ENCODE data around the gene HIPK3.
"Not testable (repeated sequence)": the region's sequence is repeated elsewhere in the genome, so short reads cannot be mapped to it uniquely, and the experiment has no call there.

Gene HIPK3

DNA sequence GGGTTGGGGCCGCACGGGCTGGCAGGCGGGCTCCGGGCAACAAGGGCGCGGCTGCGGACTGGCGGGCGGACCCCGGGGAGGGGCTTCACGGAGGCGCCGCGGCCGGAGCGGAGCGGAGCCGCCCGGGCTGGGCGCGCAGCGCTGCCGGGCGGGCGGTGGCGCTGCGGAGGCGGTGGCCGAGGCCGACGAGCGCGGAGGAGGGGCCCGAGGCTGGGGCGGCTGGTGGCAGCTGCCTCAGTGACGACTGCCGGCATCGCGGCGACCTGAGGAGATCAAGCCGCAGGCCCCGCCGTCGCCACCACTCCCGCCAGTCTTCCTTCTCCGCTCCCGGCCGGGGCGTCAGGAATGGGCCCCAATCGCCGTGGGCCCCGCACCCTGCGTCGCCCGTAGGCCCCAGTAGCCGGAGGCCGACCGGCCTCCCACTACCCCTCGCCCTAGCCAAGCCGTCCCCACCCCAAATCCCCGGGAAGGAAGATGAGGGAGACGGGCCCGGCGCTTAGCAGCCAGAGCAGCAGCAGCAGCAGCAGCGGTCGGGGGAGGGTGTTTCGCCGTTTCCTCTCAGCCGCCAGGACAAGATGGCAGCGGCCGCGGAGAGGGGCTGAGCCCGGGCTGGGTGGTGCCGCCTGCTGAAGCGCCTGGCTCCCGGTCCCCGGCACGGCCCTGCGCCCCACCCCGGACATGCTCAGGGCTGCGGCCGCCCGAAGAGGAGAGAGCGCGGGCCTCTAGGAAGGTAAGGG lies at the start of gene HIPK3:
TSS of gene HIPK3 (plus strand) at position 222 of the 737 bp plus-strand sequence.
- DNase-seq (ENCODE audit: low read depth in 2 of 2): peak; percentile 61 to 70

DNA sequence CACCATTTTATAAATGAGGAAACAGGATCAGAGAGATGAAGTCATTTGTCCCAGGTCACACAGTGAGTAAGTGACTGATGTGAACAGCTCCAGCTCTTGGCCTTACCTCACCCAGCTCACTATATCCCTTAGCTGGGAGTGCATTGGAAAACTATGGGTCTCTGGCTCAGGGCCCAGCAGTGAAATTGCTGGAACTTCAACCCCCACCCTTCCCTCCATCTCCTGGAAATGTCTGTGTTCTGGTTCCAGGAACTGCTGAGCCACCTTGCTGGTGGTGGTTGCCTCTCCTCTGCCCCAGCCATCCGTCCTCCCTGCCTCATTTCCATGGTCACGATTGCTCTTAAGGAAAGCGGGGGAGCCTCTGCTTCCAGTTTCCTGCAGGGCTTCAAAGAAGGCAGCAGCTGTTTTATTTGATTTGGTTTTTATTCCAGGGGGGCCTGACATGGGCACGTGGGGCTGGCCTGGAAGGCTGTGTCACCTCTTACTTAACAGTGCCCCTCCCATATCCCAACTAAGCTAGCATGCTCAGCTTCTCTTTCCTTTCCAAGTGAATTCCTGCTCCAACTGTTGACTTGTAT lies 49.7 kb upstream of the HIPK3 start:
- no peak for DNase-seq (ENCODE audit: low read depth in 2 of 2)

DNA sequence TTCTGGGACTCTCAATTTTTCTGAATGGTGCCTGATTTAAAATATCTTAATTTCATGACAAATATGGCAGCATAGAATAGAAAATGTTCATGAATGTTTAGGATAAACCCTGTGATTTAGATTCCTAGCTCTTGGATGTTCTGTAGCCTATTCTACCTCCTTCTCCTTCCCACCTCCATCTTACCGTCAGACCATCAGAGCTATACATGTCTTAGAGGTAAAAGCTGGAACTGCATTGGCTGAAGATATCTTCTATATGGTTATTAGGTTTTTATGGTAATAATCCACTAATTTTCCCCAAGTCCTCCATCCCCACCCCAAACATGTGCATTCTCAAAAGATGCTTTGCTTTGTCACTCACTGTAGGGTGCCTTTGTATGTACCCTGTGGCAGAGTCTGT lies 49.0 kb upstream of the HIPK3 start:
- DNase-seq (ENCODE audit: low read depth in 2 of 2): no peak

DNA sequence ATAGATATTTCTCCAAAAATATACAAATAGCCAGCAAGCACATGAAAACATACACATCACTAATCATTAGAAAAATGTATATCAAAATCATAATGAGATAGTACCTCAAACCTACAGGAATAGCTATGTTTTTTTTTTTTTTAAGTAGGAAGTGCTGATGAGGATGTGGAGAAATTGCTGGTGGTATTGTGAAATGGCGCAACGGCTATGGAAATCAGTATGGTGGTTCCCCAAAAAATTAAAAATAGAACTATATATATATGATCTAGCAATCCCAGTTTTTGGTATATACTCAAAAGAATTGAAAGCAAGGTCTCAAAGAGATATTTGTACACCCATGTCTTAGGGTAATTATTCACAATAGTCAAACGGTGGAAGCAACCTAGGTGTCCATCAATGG lies 46.0 kb upstream of the HIPK3 start:
- no peak for DNase-seq (ENCODE audit: low read depth in 2 of 2)

DNA sequence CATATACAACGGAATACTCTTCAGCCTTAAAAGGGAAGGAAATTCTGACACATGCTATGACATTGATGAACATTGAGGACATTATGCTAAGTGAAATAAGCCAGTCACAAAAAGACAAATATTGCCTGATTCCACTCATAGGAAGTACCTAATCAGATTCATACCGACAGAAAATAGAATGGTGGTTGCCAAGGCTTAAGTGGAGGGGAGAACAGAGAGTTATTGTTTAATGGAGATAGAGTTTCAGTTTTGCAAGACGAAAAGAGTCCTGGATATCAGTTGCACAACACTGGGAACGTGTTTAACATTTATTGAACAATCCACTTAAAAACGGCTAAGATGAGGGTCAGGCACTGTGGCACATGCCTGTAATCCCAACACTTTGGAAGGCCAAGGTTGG lies 45.6 kb upstream of the HIPK3 start:
- DNase-seq (ENCODE audit: low read depth in 2 of 2): no peak

DNA sequence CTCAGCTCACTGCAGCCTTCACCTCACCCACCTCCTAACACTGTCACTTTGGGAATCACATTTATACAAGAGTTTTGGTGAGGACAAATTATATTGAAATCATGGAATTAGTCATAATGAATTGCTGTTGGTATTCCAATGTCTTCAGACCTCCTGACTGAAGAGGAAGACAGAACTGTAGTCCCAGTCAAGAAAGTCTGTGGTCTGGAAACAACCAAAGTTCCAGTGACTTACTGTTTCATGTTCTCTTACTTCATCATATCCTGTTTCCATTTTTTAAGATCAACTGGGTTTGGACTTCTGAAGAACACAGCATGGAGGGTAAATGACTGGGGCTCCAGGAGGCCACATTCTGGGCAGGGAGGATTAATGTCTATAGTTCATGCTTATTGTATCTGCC lies 43.0 kb upstream of the HIPK3 start:
- DNase-seq (ENCODE audit: low read depth in 2 of 2): no peak

DNA sequence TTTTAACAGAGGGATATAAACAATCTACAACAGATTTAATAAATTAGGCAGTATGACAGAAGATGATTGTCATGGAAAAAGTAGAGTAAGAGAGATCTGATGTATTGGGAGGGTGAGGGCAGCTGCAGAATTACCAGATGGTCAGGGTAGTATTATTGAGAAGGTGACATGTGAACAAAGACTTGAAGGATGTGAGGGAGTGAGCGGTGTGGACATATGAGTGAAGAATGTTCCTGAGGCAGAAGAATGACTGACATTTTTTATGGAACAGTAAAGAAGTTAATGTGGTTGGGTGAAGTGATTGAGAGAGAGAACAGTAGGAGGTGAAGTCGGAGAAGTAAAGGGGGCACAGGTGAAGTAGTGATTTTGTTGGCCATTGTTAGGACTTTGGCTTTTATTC lies 42.4 kb upstream of the HIPK3 start:
- no peak for DNase-seq (ENCODE audit: low read depth in 2 of 2)

DNA sequence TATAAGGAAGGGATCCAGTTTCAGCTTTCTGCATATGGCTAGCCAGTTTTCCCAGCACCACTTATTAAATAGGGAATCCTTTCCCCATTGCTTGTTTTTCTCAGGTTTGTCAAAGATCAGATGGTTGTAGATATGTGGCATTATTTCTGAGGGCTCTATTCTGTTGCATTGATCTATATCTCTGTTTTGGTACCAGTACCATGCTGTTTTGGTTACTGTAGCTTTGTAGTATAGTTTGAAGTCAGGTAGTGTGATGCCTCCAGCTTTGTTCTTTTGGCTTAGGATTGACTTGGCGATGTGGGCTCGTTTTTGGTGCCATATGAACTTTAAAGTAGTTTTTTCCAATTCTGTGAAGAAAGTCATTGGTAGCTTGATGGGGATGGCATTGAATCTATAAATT lies 40.5 kb upstream of the HIPK3 start:
- not testable (repeated sequence) for DNase-seq (ENCODE audit: low read depth in 2 of 2)

DNA sequence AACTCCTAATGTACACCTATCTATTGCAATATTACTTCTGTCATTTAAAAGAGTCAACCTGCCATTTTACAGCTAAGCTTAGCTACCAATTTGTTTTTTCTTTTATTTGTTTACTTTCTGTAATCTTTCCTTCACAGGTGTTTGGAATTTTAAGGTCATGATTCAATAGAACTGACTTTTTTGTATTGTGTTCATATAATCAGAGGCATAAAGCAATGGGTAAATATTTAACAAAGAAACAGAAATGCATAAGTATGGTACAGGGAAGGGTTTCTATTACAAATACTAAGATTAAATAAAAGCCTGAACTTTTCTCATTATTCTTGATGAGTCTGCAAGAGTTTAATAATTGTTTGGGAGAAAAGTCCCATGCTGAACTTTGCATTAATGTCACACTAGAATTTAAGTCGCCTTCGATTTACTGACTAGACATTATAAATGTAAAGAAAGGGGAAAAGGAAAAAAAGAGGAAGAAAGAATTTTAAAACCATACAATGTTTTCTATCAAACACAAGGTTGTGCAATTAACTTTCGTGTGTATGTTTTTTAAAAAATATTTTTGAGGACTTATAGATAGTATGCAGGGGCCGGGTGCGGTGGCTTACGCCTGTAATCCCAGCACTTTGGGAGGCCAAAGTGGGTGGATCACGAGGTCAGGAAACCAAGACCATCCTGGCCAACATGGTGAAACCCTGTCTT lies 35.0 kb upstream of the HIPK3 start:
- no peak for DNase-seq (ENCODE audit: low read depth in 2 of 2)

DNA sequence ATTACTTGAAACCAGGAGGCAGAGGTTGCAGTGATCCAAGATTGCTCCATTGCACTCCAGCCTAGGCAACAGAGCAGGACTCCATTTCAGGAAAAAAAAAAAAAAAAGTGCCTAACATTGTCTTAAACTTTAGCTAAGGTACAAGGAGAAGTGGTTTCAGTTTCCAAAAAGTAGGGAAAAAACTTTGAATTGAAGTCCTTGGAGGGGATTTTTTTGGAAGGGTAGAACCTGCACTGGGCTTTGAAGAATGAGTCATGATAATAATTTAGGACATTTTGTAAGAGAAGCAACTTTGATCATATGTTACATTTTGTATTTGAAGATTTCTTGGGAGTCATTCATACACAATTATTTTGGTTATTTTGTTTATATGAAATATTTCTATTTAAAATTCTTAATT lies 31.8 kb upstream of the HIPK3 start:
- no peak for DNase-seq (ENCODE audit: low read depth in 2 of 2)

DNA sequence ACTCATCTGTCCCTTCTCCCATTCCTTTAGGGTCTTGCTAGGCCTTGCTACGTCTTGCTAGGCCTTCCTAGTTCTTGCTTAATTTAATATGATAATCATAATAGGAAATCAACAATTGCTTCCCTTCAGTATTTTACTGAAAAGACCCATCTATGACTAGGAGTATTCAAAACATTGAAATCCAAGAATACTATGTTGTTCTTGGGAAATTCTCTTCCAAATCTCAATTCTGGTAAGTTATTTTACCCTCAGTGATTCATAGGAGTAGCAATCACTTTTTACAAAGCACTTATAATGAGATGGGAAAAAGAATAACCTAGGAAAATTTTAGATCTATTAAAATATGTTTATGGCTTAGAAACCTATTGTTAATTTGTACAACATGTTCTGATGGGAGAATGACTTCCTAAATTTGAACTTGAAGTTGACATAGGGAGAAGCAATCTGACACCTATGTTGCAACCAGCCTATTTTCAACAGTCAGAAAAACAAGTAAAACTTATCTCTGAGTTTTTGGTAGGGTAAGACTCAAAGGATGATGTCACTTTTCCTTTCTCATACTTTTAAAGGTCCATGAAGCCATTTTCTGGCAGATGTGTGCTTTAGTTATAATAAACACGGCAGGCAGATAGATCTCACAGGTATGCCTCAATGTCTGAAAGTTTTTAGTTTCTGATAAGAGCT lies 29.5 kb upstream of the HIPK3 start:
- no peak for DNase-seq (ENCODE audit: low read depth in 2 of 2)

DNA sequence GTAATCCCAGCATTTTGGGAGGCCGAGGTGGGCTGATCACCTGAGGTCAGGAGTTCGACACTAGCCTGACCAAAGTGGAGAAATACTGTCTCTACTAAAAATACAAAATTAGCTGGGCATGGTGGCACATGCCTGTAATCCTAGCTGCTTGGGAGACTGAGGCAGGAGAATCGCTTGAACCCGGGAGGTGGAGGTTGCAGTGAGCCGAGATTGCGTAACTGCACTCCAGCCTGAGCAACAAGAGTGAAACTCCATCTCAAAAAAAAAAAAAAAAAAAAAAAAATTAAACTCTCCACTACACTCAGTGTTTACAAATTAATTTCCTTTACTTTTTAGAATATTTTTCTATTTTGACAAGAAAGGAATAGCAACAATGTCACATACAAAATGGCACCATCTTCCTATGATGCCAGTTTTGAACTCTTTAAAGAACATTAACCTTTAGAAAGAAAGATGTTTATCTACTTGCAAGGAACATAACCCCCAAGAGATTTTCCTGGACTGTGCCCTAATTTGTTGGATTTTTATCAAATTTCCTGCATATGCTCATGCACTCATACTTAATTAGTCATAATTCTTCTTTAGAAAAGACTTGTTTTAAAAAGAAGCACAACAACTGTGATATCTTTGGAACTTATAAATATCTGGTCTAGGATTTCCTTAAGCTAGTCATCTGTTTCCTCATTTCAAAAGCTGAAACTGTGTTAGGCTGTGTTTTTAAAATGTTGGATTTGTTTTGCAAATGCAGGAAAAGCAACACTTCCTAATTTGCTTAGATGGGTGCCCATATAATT lies 22.6 kb upstream of the HIPK3 start:
- DNase-seq (ENCODE audit: low read depth in 2 of 2): no peak

DNA sequence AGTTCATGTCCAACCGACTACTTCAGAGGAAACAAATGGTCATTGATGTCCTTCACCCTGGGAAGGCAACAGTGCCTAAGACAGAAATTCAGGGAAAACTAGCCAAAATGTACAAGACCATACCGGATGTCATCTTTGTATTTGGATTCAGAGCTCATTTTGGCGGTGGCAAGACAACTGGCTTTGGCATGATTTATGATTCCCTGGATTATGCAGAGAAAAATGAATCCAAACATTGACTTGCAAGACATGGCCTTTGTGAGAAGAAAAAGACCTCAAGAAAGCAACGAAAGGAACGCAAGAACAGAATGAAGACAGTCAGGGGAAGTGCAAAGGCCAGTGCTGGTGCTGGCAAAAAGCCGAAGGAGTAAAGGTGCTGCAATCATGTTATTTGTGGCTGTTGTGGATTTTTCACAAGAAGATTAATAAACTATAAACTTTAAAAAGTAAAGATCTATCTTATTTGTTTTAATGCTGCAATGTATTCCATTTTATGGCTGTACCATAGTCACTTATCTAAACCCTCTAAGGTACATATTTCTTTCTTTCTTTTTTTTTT lies 20.1 kb upstream of the HIPK3 start:
- no peak for DNase-seq (ENCODE audit: low read depth in 2 of 2)

DNA sequence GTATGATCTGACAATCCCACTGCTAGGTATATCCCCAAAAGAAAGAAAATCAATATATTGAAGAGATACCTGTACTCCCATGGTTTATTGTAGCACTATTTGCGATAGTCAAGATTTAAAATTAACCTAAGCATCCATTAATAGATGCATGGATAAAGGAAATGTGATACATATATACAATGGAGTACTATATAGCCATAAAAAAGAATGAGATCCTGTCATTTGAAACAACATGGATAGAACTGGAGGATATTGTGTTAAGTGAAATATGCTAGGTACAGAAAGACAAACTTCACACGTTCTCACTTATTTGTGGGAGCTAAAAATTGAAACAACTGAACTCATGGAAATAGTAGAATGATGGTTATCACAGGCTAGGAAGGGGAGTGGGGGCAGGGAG lies 14.6 kb upstream of the HIPK3 start:
- no peak for DNase-seq (ENCODE audit: low read depth in 2 of 2)

DNA sequence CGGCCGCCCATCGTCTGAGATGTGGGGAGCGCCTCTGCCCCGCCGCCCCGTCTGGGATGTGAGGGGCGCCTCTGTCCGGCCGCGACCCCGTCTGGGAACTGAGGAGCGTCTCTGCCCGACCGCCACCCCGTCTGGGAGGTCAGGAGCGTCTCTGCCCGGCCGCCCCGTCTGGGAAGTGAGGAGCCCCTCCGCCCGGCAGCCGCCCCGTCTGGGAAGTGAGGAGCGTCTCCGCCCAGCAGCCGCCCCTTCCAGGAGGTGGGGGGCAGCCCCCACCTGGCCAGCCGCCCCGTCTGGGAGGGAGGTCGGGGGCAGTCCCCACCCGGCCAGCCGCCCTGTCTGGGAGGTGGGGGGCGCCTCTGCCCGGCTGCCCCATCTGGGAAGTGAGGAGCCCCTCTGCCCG lies 13.5 kb upstream of the HIPK3 start:
- DNase-seq (ENCODE audit: low read depth in 2 of 2): not testable (repeated sequence)

DNA sequence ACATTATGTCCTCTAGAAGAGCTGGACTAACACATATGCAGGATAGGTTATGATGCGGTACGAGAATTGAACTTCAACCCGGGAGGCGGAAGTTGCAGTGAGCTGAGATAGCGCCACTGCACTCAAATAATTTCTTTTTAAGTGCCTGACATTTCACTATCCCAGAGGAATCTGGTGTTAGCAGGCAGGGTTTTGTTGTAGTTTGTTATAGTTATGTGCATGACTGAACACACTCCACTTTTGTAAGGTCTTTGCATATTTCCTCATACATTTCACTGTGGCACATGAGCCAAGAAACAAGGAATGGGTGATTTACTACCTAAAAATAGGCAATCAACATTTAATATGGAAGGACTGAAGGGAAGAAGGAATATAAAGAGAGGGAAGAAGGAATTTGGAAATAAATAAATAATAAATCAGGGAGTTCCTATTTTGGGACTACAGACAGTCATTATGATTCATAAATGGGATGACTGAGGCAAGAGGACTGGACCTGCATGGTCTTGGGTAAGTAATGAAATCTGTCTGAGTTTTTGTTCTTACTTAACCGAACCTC lies 8.7 kb upstream of the HIPK3 start:
- DNase-seq (ENCODE audit: low read depth in 2 of 2): no peak

DNA sequence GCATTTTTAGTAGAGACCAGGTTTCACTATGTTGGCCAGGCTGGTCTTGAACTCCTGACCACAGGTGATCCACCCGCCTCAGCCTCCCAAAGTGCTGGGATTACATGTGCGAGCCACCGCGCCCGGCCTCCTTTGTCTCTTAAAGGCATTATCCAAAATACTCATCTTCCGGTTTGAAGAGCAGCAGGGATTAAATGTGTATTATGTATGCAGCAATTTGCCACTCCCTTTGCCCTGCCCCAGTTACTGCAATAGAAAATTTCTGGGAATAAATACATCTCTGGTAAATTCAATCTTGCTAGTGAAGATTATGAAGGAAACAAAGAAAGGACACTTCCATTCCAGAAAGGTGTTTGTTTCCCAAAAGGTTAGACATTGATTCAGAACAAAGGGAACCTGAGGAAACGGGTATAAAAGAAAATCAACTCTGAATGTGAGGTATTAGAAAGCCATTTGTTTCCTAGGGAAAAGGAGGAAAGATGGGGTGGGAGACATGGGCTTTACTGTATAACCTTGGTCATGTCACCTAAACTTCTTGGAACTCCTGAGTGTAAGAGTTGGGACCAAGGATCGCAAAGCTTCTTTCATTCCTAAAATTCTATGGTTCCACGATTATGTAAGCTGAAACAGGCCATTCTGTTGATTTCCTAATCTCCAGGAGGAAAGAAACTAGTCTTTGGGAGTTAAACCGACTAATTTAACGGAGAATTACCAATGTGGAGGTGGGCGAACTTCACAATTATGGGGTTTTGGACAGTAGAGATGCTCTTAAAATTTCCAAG lies 959 bp upstream of the HIPK3 start:
- DNase-seq (ENCODE audit: low read depth in 2 of 2): no peak

DNA sequence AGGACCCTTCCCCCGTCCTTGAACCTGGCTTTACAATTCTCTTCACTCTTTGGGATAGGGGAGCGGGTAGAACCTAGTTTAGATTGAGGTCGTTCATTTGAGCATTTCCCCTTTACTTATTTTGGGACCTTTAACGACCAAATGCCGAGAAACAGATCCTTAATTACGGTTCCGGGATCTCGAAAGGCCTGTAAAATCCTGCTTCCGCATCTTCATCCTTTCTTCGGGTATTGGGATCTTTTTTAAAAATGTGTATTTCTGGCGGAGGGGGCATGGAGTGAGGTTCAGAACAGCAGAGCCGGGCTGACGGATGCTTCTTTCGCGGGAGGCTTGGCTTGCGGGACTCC lies 395 bp upstream of the HIPK3 start:
- no peak for DNase-seq (ENCODE audit: low read depth in 2 of 2)

DNA sequence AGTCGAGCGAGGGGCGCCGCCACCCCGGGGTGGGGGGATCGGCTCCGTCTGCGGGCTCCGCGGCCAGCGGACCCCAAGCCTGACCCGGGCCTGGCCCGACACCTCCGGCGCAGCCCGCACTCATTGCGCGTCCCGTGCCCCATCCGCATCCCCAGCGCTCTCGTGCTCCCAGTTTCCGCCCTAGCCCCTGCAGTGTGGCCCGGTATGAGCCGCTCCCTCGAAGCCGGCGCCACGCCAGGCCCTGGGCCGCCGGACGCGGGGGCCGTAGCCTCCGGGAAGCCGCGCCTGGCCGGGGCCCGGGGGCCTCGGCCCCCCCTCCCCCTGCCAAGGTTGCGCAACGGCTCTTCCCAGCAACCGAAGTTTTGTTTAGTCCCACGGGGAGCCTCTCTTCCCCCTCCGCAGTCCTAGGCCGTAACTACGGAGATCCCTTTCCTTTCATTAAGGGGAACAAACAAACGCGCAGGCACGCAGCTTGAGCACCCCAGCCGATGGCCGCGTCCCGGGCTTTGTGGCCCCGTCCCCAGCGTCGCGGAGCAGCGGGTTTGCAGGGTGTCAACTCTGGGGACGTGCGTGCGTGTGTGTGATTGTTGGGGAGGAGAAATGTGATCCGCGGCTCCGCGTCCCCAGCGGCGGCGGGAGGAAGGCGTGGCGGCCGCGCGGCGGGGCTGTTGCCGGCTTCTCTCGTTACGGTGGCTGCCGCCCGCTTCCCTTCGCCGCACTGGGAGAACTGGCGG lies 883 bp downstream of the HIPK3 start:
- peak; percentile 54 to 62 for DNase-seq (ENCODE audit: low read depth in 2 of 2)
